HepG2 (cell line): ENCODE measurements around the gene SYNM. TPM values are rescaled to one million over a fixed set of nuclear protein-coding genes. Genes with fewer than 3 reads are reported as not detected.

ENCODE experiments used
- ATAC-seq: fragments of 200-7000 bp; cut with Tn5 transposase; 3 replicates; pipeline ENCODE4 v1.9.1; 2020; ENCODE audit warnings: mild to moderate bottlenecking, moderate library complexity
- BruUV-seq: library from RNA; stranded (reverse); fragments of 400-500 nt; replicated peaks from 2 replicates; lab custom pipeline; 2021; lab: Mats Ljungman, UMichigan
- CTCF ChIA-PET: fragments of 300-600 bp; formaldehyde crosslinking; extraction: SDS; loops from one replicate; lab custom pipeline; 2021; ENCODE audit warnings: low total read pairs, inconsistent platforms, low intra/inter-chr PET ratio; lab: Yijun Ruan, JAX
- POLR2A ChIA-PET: fragments of 350-600 bp; sonication (Branson Sonifier 250); formaldehyde crosslinking; loops from one replicate; lab custom pipeline; 2020; ENCODE audit warnings: antibody characterized with exemption, inconsistent platforms; lab: Yijun Ruan, JAX
- DNase-seq: peaks from one replicate; pipeline ENCODE4 v3.0.0-alpha.2; 2015; ENCODE audit warnings: low spot score
- FAIRE-seq: peaks from 3 replicates; lab custom pipeline; 2011; peaks lifted over from hg19 to GRCh38; lab: Jason Lieb, UNC
- H2AFZ ChIP-seq: one replicate; pipeline ENCODE4 v1.6.1; 2011; ENCODE audit warnings: low read length, inconsistent platforms
- H3K27ac ChIP-seq: fragments of 300-600 bp; 3 replicates; pipeline ENCODE4 v1.8.0; 2011; ENCODE audit warnings: mixed run types, mild to moderate bottlenecking, mixed read lengths, low read length, inconsistent platforms; ENCODE audit not compliant: insufficient read depth; ENCODE audit errors: extremely low read length
- H3K27me3 ChIP-seq, 2 experiments: fragments of 200-600 bp in 1 of 2; 2 replicates in 1 of 2; 3 replicates in 1 of 2; pipeline versions ENCODE4 v1.6.0 to v1.8.0; 2011; ENCODE audit warnings: low read length in 2 of 2, mild to moderate bottlenecking in 2 of 2, moderate library complexity in 2 of 2, inconsistent platforms in 1 of 2; ENCODE audit not compliant: insufficient read depth in 2 of 2, control insufficient read depth in 1 of 2
- H3K36me3 ChIP-seq, 2 experiments: fragments of 200-600 bp in 1 of 2; replicated peaks in 1 of 2; 2 replicates in 1 of 2; 3 replicates in 1 of 2; pipeline versions ENCODE4 v1.5.1 to v1.8.0; 2011; ENCODE audit warnings: low read length in 2 of 2, inconsistent platforms in 1 of 2; ENCODE audit not compliant: insufficient read depth in 2 of 2, control insufficient read depth in 1 of 2
- H3K4me1 ChIP-seq: 2 replicates; pipeline ENCODE4 v1.5.1; 2012; ENCODE audit warnings: low read length, inconsistent platforms; ENCODE audit not compliant: insufficient read depth
- H3K4me2 ChIP-seq: 2 replicates; pipeline ENCODE4 v1.6.0; 2011; ENCODE audit warnings: low read depth, low read length, inconsistent platforms
- H3K4me3 ChIP-seq, 3 experiments: fragments of 200-600 bp in 1 of 3; sonication (generic), shearing (Covaris generic) in 1 of 3; replicated peaks in 1 of 3; 2 replicates each; pipeline ENCODE4 v1.5.1; 2011 to 2016; ENCODE audit warnings: low read length in 3 of 3, inconsistent platforms in 2 of 3, low read depth in 2 of 3, mild to moderate bottlenecking in 2 of 3, control low read depth in 1 of 3, mixed read lengths in 1 of 3; ENCODE audit not compliant: insufficient read depth in 1 of 3
- H3K79me2 ChIP-seq: one replicate; pipeline ENCODE4 v1.6.1; 2011; ENCODE audit warnings: low read length, inconsistent platforms; ENCODE audit not compliant: insufficient read depth
- H3K9ac ChIP-seq: 2 replicates; pipeline ENCODE4 v1.6.0; 2011; ENCODE audit warnings: mild to moderate bottlenecking, low read depth, low read length, inconsistent platforms; ENCODE audit not compliant: insufficient read depth
- H3K9me3 ChIP-seq: 2 replicates; pipeline ENCODE4 v1.5.1; 2012; ENCODE audit warnings: mild to moderate bottlenecking, low read length
- H4K20me1 ChIP-seq: 2 replicates; pipeline ENCODE4 v1.6.0; 2011; ENCODE audit warnings: inconsistent platforms, mild to moderate bottlenecking, low read length, moderate library complexity; ENCODE audit not compliant: insufficient read depth
- HOXA5 ChIP-seq: sonication (generic); formaldehyde crosslinking; IDR thresholded peaks from 2 replicates; pipeline ENCODE4 v1.4.0; 2020; ENCODE audit warnings: missing genetic modification reagents
- KMT2A ChIP-seq: sonication (generic); formaldehyde crosslinking; IDR thresholded peaks from 2 replicates; pipeline ENCODE4 v1.4.0; 2020; ENCODE audit warnings: missing genetic modification reagents
- MED1 ChIP-seq: sonication (generic); formaldehyde crosslinking; IDR thresholded peaks from 2 replicates; pipeline ENCODE4 v1.4.0; 2020; ENCODE audit warnings: missing genetic modification reagents
- RFX3 ChIP-seq: IDR thresholded peaks from 2 replicates; pipeline ENCODE4 v1.6.1; 2016; ENCODE audit warnings: missing biosample characterization, missing genetic modification reagents
- SIX1 ChIP-seq: sonication (generic); formaldehyde crosslinking; IDR thresholded peaks from 2 replicates; pipeline ENCODE4 v1.4.0; 2020; ENCODE audit warnings: missing genetic modification reagents, borderline replicate concordance
- SYNCRIP ChIP-seq: fragments of 200-400 bp; formaldehyde crosslinking; IDR thresholded peaks from 2 replicates; pipeline ENCODE4 v1.6.1; 2018; ENCODE audit warnings: mild to moderate bottlenecking, low read depth, low read length; ENCODE audit not compliant: insufficient read depth
- TAF15 ChIP-seq: fragments of 200-400 bp; formaldehyde crosslinking; IDR thresholded peaks from one replicate; pipeline ENCODE4 v1.6.1; 2018; ENCODE audit warnings: mild to moderate bottlenecking, low read depth, low read length; ENCODE audit not compliant: poor library complexity, severe bottlenecking
- TGIF2 ChIP-seq: IDR thresholded peaks from 2 replicates; pipeline ENCODE4 v1.6.1; 2016; ENCODE audit warnings: control low read depth, missing compliant biosample characterization
- ZBTB21 ChIP-seq: sonication (generic); formaldehyde crosslinking; IDR thresholded peaks from 2 replicates; pipeline ENCODE4 v1.4.0; 2020; ENCODE audit warnings: missing genetic modification reagents
- ZNF776 ChIP-seq: sonication (generic); formaldehyde crosslinking; IDR thresholded peaks from 2 replicates; pipeline ENCODE4 v1.4.0; 2020; ENCODE audit warnings: mild to moderate bottlenecking, missing genetic modification reagents
- WGBS: methylation state at CpG from one replicate; pipeline ENCODE4 v1.1.6; 2017; ENCODE audit warnings: low lambda C conversion rate; 5-methylcytosine and 5-hydroxymethylcytosine counted together
- in situ Hi-C: cut with HindIII; loops from 2 replicates; pipeline ENCODE4 v1.10.0; 2017; ENCODE audit warnings: low pct_unique_long_range_greater_than_20kb; ENCODE audit not compliant: extremely low pct_ligation_motif_present
- intact Hi-C: fragments of 100-400 bp; cut with micrococcal nuclease; formaldehyde crosslinking; loops from one replicate; pipeline ENCODE4 v1.10.0; 2022; ENCODE audit not compliant: unreplicated experiment
- polyA plus RNA-seq, 8 experiments: library from polyadenylated mRNA; depleted of rRNA in 3 of 8; stranded (reverse) in 7 of 8; unstranded in 1 of 8; fragments of >200 nt; fragmentation: Illumina TruSeq in 4 of 8; extraction: Trizol in 4 of 8; gene quantifications; 2 replicates each; pipeline versions ENCODE4 v1.2.1 to v1.2.3, GENCODE V29; 2011 to 2016; ENCODE audit warnings: low read depth in 4 of 8, missing spikeins in 1 of 8, mixed read lengths in 1 of 8; ENCODE audit not compliant: insufficient read depth in 1 of 8
- total RNA-seq, 5 experiments: library from RNA; depleted of rRNA; stranded (reverse); fragments of >200 nt; fragmentation: Illumina TruSeq; extraction: Trizol; gene quantifications; 2 replicates each; pipeline ENCODE4 v1.2.3, GENCODE V29; 2016; ENCODE audit warnings: low read depth in 1 of 5
- TF ChIP-seq, protein P1 (sequence below): sonication (generic); formaldehyde crosslinking; IDR thresholded peaks from 2 replicates; pipeline ENCODE4 v1.5.0; 2020; ENCODE audit warnings: mild to moderate bottlenecking, missing genetic modification reagents
- TF ChIP-seq, protein P2 (sequence below): sonication (generic); formaldehyde crosslinking; IDR thresholded peaks from 2 replicates; pipeline ENCODE4 v1.5.1; 2020; ENCODE audit warnings: missing genetic modification reagents, mild to moderate bottlenecking, borderline replicate concordance
- TF ChIP-seq, protein P3 (sequence below): IDR thresholded peaks from 2 replicates; pipeline ENCODE4 v1.4.0; 2020; ENCODE audit warnings: mild to moderate bottlenecking, missing genetic modification reagents

SYNM gene
- total and polyA plus RNA-seq, 2 of the 13 experiments (the other 11 are each of a cell fraction or from before 2014, with no cell fraction given) = 1.1 to 3.7 TPM

DNA sequence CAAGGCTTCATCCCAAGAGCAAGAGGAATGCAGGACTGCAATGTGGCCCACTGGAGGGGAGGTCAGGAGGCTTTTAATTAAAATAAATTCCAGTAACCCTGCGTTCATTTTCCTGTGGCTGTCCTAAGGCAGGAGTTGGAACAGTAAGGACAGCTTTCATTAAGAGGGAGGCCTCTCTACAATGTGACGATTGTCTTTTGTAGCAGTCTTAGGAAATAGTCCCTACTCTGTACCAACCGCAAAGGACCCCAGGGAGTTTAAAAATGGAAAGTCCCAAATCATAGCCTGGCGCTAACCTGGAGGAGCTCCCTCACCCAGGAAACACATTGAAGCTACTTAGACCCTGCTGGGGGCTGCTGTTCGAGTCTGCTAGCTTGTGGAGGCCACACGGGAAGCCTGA lies 62.8 kb downstream of the SYNM start (continued):
- TF ChIP-seq, protein P1, sequence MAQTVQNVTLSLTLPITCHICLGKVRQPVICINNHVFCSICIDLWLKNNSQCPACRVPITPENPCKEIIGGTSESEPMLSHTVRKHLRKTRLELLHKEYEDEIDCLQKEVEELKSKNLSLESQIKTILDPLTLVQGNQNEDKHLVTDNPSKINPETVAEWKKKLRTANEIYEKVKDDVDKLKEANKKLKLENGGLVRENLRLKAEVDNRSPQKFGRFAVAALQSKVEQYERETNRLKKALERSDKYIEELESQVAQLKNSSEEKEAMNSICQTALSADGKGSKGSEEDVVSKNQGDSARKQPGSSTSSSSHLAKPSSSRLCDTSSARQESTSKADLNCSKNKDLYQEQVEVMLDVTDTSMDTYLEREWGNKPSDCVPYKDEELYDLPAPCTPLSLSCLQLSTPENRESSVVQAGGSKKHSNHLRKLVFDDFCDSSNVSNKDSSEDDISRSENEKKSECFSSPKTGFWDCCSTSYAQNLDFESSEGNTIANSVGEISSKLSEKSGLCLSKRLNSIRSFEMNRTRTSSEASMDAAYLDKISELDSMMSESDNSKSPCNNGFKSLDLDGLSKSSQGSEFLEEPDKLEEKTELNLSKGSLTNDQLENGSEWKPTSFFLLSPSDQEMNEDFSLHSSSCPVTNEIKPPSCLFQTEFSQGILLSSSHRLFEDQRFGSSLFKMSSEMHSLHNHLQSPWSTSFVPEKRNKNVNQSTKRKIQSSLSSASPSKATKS (CRISPR knock-in tag) = no peak

DNA sequence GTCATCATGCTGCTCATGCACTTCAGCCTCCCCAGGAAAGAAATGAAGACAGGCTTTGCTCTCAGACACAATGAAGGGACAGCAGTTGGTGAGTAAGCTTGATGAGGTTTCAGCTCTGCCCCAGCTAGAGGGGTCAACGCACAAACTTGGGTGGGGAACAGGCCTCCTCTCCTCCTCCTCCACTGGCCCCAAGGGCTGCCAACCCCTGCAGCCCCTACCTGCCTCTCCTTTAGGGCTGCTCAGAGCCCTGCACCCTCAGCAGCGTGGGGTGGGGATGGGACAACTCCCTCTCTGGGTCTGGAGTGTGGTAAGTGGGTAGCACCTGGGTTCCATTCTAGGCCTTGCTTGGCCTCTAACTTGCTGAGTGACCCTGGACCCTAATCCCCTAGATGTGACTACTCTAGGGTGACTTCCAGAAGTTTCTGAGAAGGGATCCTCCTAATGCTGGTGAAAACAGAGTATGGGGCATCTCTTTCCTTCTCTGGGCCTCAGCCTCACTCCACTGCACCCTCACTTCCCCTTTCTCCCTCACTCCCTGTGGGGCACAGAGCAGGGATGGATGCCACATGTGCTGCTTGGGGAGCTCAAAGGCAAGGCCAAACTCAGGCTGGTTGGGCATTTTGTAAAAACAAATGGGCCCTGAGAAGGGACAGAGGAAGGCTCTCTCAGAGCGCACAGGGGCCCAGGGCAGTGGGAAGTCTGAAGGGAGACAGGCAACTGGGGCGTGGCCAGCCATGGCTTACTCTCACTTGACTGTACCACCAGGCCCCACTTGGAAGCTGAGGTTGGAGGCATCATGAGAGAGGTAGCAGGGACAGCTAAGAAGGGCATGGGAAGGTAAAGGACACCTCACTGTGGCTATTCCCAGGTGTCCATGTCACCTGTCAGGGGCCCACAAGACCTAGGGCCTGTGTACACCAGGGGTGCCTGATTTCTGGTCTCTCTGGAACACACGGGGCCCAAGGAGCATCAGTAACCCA lies 64.0 kb downstream of the SYNM start:
- Histone ChIP-seq H3K27me3 (no peaks in the 10 kb centered on the region), H3K4me3 (no peak overlapping the region), H3K36me3 (peaks cover 1 to 10% of the 10 kb centered on the region in 2 experiments; a peak in 2 of 5 replicates), H4K20me1 (no peaks in the 10 kb centered on the region), H3K4me1 (peaks cover 12% of the 10 kb centered on the region), H3K9ac (no peak overlapping the region), H3K9me3 (no peaks in the 10 kb centered on the region), H3K79me2 (no peaks in the 10 kb centered on the region), H3K27ac (no peak overlapping the region), H3K4me2 (no peak overlapping the region), H2AFZ (no peak overlapping the region)
- no peak for ATAC-seq
- in situ Hi-C loops (no loop called here), intact Hi-C loops (no loop called here)
- no peak for FAIRE-seq
- BruUV-seq = no TSS peak
- ChIA-PET CTCF (no interaction called here), POLR2A (no interaction called here)
- no peak for DNase-seq
- WGBS = 100% methylated on average over 4 of the region's 5 CpGs
- TF ChIP-seq ZBTB21 (CRISPR knock-in tag) (no peak), TAF15 (no peak), HOXA5 (CRISPR knock-in tag) (no peak), TGIF2 (CRISPR knock-in tag) (no peak), KMT2A (CRISPR knock-in tag) (no peak), MED1 (CRISPR knock-in tag) (no peak), SYNCRIP (no peak), RFX3 (CRISPR knock-in tag) (no peak), ZNF776 (no peak), SIX1 (CRISPR knock-in tag) (no peak)
- TF ChIP-seq, protein P2, sequence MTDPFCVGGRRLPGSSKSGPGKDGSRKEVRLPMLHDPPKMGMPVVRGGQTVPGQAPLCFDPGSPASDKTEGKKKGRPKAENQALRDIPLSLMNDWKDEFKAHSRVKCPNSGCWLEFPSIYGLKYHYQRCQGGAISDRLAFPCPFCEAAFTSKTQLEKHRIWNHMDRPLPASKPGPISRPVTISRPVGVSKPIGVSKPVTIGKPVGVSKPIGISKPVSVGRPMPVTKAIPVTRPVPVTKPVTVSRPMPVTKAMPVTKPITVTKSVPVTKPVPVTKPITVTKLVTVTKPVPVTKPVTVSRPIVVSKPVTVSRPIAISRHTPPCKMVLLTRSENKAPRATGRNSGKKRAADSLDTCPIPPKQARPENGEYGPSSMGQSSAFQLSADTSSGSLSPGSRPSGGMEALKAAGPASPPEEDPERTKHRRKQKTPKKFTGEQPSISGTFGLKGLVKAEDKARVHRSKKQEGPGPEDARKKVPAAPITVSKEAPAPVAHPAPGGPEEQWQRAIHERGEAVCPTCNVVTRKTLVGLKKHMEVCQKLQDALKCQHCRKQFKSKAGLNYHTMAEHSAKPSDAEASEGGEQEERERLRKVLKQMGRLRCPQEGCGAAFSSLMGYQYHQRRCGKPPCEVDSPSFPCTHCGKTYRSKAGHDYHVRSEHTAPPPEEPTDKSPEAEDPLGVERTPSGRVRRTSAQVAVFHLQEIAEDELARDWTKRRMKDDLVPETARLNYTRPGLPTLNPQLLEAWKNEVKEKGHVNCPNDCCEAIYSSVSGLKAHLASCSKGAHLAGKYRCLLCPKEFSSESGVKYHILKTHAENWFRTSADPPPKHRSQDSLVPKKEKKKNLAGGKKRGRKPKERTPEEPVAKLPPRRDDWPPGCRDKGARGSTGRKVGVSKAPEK = no peak
- TF ChIP-seq, protein P3, sequence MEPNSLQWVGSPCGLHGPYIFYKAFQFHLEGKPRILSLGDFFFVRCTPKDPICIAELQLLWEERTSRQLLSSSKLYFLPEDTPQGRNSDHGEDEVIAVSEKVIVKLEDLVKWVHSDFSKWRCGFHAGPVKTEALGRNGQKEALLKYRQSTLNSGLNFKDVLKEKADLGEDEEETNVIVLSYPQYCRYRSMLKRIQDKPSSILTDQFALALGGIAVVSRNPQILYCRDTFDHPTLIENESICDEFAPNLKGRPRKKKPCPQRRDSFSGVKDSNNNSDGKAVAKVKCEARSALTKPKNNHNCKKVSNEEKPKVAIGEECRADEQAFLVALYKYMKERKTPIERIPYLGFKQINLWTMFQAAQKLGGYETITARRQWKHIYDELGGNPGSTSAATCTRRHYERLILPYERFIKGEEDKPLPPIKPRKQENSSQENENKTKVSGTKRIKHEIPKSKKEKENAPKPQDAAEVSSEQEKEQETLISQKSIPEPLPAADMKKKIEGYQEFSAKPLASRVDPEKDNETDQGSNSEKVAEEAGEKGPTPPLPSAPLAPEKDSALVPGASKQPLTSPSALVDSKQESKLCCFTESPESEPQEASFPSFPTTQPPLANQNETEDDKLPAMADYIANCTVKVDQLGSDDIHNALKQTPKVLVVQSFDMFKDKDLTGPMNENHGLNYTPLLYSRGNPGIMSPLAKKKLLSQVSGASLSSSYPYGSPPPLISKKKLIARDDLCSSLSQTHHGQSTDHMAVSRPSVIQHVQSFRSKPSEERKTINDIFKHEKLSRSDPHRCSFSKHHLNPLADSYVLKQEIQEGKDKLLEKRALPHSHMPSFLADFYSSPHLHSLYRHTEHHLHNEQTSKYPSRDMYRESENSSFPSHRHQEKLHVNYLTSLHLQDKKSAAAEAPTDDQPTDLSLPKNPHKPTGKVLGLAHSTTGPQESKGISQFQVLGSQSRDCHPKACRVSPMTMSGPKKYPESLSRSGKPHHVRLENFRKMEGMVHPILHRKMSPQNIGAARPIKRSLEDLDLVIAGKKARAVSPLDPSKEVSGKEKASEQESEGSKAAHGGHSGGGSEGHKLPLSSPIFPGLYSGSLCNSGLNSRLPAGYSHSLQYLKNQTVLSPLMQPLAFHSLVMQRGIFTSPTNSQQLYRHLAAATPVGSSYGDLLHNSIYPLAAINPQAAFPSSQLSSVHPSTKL = no peak
